Measurements from ENCODE around the gene FMO5.

GRCh38 chr1:147236448-147236847 is 11.3 kb upstream of the FMO5 start:
- TF ChIP-seq ZBTB34 (CRISPR knock-in tag; IDR thresholded peaks at IDR 0.05) (no peak), RXRA (CRISPR knock-in tag; IDR thresholded peaks at IDR 0.05) (no peak)

Measured in HepG2 (cell line).